Osteocyte (in vitro differentiated cells): ENCODE data around the gene SLC50A1. TPM values are rescaled to one million over a fixed set of nuclear protein-coding genes. Genes with fewer than 3 reads are reported as not detected.

ENCODE experiments used
- DNase-seq: peaks from one replicate; pipeline ENCODE4 v3.0.0; 2021; ENCODE audit warnings: mixed read lengths; ENCODE audit not compliant: unreplicated experiment; ENCODE audit errors: extremely low spot score
- H3K27ac Mint-ChIP-seq: one replicate; pipeline ENCODE4 v1.8.0; 2021; ENCODE audit warnings: mild to moderate bottlenecking, mixed read lengths; ENCODE audit not compliant: unreplicated experiment
- H3K27me3 Mint-ChIP-seq: one replicate; pipeline ENCODE4 v1.8.0; 2021; ENCODE audit warnings: mixed read lengths; ENCODE audit not compliant: unreplicated experiment
- H3K36me3 Mint-ChIP-seq: one replicate; pipeline ENCODE4 v1.8.0; 2021; ENCODE audit warnings: mixed read lengths; ENCODE audit not compliant: unreplicated experiment
- H3K4me1 Mint-ChIP-seq: one replicate; pipeline ENCODE4 v1.8.0; 2021; ENCODE audit warnings: mixed read lengths; ENCODE audit not compliant: unreplicated experiment
- H3K4me3 Mint-ChIP-seq: one replicate; pipeline ENCODE4 v1.8.0; 2021; ENCODE audit warnings: mild to moderate bottlenecking, moderate library complexity, mixed read lengths; ENCODE audit not compliant: unreplicated experiment
- H3K9me3 Mint-ChIP-seq: one replicate; pipeline ENCODE4 v1.8.0; 2021; ENCODE audit warnings: mixed read lengths; ENCODE audit not compliant: unreplicated experiment
- total RNA-seq: library from RNA; stranded (reverse); gene quantifications from 2 replicates; pipeline ENCODE4 v1.2.1, GENCODE V29; 2021
- TF ChIP-seq, protein P1 (sequence below): fragments of 200-600 bp; sonication (generic); IDR thresholded peaks from 2 replicates; pipeline ENCODE4 v1.5.0; 2021; ENCODE audit warnings: antibody characterized with exemption, mild to moderate bottlenecking, moderate library complexity

The SLC50A1 gene
- total RNA-seq, 1 donor from 2014 or later = 26.5 TPM

DNA sequence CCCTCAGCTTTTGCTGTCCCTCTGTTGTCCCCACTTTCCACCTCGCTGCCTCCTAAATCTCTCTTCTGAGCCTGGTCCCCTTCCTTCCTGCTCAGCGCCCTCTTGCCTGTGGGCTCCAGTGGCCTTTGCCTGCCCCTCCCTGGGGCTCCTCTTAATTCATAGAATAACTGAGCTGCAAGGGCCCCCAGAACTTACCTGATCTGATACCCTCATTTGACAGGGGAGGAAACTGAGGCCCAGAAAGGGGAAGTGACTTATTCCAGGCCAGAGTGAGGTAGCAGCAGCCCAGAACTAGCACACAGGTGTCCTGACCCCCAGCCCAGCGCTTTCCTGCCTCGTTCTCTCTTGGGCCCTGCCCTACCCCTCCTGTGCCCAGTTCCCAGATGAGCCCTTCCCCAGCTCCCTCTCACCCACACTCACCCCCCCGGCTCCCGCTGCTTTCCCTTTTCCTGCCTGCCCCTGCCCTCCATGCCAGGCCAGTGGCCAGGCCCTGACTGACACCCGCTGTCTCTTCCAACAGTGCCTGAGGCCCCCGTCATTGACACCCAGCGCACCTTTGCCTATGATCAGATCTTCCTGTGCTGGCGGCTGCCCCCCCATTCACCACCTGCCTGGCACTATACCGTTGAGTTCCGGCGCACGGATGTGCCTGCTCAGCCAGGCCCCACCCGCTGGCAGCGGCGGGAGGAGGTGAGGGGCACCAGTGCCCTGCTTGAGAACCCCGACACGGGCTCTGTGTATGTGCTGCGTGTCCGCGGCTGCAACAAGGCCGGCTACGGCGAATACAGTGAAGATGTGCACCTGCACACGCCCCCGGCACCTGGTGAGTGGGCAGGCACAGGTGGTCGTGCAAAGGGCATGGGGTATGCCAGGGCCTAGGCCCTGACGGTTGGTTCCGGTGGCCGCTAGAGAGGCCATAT lies 43.7 kb downstream of the SLC50A1 start:
- Mint-ChIP-seq H3K4me1 (peaks cover 13% of the 10 kb centered on the region), H3K4me3 (no peak overlapping the region), H3K9me3 (no peaks in the 10 kb centered on the region), H3K36me3 (peaks cover 24% of the 10 kb centered on the region), H3K27ac (no peak overlapping the region), H3K27me3 (no peaks in the 10 kb centered on the region)
- DNase-seq = no peak
- TF ChIP-seq, protein P1, sequence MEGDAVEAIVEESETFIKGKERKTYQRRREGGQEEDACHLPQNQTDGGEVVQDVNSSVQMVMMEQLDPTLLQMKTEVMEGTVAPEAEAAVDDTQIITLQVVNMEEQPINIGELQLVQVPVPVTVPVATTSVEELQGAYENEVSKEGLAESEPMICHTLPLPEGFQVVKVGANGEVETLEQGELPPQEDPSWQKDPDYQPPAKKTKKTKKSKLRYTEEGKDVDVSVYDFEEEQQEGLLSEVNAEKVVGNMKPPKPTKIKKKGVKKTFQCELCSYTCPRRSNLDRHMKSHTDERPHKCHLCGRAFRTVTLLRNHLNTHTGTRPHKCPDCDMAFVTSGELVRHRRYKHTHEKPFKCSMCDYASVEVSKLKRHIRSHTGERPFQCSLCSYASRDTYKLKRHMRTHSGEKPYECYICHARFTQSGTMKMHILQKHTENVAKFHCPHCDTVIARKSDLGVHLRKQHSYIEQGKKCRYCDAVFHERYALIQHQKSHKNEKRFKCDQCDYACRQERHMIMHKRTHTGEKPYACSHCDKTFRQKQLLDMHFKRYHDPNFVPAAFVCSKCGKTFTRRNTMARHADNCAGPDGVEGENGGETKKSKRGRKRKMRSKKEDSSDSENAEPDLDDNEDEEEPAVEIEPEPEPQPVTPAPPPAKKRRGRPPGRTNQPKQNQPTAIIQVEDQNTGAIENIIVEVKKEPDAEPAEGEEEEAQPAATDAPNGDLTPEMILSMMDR = no peak

DNA sequence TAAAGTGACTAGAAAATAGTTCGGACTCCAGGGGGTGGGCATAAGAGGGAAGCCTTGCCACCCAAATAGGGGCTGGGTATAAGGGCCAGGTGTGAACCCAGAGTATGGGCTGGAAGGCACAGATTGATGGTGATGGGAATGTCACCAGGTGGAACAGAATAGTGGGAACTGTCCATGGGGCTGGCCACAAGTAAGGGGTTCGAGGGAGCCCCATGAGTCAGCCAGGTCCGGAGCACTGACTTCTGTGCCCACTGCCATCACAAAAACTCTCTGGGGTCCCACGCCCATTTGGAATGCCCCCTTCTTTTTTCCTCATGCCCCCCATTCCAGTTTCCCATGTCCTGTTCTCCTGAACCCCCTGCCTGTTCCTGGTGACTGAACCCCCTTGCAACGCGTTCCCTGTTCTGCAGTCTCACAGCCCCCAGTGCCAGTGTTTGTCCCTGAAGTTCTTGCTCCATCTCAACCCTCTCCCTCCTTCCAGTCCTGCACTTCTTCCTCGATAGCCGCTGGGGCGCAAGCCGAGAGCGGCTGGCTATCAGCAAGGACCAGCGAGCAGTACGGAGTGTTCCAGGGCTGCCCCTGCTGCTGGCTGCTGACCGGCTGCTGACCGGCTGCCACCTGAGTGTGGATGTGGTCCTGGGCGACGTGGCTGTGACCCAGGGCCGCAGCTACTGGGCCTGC lies 45.9 kb downstream of the SLC50A1 start:
- DNase-seq = no peak
- Mint-ChIP-seq H3K27me3 (no peaks in the 10 kb centered on the region), H3K4me1 (peaks cover 3% of the 10 kb centered on the region), H3K4me3 (no peak overlapping the region), H3K36me3 (peaks cover 24% of the 10 kb centered on the region), H3K27ac (no peak overlapping the region), H3K9me3 (no peaks in the 10 kb centered on the region)
- TF ChIP-seq, protein P1 = no peak

DNA sequence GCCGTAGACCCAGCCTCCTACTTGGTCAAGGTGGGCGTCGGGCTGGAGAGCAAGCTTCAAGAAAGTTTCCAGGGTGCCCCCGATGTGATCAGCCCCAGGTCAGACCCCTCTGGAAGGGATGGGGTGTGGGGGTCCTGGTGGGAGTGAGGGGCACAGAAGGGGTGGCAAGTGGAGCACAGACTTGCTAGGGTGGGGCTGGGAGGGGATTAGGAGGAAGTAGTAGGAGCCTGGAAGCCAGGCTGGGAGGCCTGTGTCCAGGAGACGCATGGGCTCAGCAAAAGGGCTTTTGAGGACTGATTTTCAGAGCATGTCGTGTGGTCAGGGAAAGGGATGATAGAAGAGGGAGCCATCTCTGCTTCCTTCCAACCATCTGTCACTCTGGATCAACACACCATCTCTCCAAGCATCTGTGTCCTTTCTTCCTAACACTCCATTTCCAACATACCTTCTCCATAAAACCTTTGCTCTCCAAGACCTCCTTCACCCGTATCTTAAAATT lies 46.4 kb downstream of the SLC50A1 start:
- Mint-ChIP-seq H3K36me3 (peaks cover 24% of the 10 kb centered on the region), H3K4me3 (no peak overlapping the region), H3K27ac (no peak overlapping the region), H3K4me1 (peaks cover 6% of the 10 kb centered on the region), H3K27me3 (no peaks in the 10 kb centered on the region), H3K9me3 (no peaks in the 10 kb centered on the region)
- TF ChIP-seq, protein P1 = no peak
- no peak for DNase-seq

DNA sequence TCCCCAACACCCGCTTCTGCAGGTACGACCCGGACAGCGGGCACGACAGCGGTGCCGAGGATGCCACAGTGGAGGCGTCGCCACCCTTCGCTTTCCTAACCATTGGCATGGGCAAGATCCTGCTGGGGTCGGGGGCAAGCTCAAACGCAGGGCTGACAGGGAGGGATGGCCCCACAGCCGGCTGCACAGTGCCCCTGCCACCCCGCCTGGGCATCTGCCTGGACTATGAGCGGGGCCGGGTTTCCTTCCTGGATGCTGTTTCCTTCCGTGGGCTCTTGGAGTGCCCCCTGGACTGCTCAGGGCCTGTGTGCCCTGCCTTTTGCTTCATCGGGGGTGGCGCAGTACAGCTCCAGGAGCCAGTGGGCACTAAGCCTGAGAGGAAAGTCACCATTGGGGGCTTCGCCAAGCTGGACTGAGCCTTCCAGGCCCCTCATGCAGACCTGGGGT lies 48.1 kb downstream of the SLC50A1 start:
- TF ChIP-seq, protein P1 = no peak
- peaks cover 18% of the 10 kb centered on the region for H3K36me3 Mint-ChIP-seq
- H3K27ac Mint-ChIP-seq = no peak overlapping the region
- no peaks in the 10 kb centered on the region for H3K27me3 Mint-ChIP-seq
- DNase-seq = no peak
- H3K4me1 Mint-ChIP-seq = peaks cover 12% of the 10 kb centered on the region
- no peaks in the 10 kb centered on the region for H3K9me3 Mint-ChIP-seq
- H3K4me3 Mint-ChIP-seq = no peak overlapping the region

DNA sequence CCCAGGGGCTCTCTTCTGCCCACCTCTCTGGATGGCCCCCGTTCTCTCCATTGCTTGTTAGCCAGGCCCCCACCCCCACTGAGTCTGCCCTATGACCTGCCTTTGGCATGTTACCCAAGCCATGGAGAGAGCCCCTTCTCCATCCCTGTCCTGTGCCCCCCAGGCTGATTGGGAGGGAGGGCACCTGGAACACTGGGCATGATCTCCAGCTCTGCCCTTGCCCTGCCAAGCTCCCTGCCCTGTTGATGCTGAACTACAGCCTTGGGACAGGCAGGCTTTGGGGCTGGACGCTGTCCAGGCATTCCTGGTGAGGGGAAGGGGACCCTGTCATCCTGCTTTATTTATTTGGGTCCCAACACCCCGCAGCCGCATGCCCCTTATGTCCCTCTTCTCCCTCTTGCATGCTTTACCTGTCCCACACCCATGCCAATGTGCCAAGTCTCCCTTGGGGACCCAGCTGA lies 48.7 kb downstream of the SLC50A1 start:
- Mint-ChIP-seq H3K9me3 (no peaks in the 10 kb centered on the region), H3K4me1 (peaks cover 12% of the 10 kb centered on the region), H3K36me3 (peaks cover 13% of the 10 kb centered on the region), H3K4me3 (no peak overlapping the region), H3K27me3 (no peaks in the 10 kb centered on the region), H3K27ac (no peak overlapping the region)
- DNase-seq = no peak
- TF ChIP-seq, protein P1 = no peak
